HG02588 (cell line): ENCODE results near the gene HOXB13.

Experiments used
- ATAC-seq: cut with Tn5 transposase; IDR thresholded peaks from one replicate; pipeline ENCODE4 v1.9.1; 2021; ENCODE audit warnings: mild to moderate bottlenecking, moderate library complexity; ENCODE audit not compliant: unreplicated experiment

The HOXB13 gene

DNA sequence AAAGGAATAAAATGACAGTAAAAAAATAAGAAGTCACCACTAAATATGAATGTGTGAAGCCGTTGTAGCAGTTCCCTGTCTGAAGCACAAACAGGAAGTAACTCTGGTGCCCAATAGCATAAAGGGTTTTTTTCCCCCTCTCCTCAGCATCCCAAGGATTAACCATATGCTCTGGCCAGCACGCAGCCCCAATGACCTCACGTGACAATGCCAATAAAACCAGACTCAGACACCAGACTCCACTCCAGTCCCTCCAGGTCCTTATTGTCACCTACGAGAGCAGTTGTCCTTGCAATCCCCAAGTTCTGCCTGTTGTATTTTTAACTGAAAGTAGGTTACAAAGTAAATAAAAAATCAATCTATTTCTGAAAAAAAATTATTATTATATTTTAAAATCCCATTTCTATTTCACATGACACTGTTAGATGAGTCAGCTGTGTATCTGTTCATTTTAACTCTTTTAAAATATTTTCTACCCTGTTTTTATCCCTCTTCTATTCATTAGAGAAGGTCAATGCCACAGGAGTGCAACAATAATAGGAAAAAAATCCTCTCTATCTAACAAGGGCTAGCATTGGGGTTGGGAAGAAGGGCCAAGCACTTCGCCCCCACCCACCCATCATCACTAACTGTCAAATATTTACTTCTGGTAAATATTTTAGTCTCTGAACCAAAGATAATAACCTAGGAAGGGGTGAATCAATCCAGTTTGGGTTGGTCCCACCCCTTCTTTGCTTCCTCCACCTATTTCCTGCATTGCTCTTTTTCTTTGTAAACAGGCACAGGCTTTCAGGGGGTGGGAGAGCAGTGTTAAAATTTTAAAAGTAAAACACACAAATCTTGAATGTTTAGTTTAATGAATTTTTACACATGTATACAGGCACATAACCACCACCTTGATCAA is 12.8 kb downstream of the HOXB13 start:
- no peak for ATAC-seq

DNA sequence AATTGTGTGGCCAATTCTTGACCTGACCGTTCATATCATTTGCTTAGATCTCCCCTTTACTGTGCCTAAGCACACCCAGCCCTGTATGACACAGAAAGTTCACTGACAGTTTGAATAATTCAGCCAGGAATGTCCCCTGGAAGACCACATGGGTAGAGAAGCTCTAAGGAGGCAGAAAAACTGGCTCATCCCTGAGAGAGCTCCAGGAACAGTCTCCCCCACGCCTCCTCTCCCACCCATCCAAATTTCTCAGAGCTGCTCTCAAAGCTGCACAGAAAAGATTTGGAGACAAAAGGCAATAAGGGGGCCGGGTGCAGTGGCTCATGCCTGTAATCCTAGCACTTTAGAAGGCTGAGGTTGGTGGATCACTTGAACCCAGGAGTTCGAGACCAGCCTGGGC is 17.4 kb downstream of the HOXB13 start:
- ATAC-seq = no peak

DNA sequence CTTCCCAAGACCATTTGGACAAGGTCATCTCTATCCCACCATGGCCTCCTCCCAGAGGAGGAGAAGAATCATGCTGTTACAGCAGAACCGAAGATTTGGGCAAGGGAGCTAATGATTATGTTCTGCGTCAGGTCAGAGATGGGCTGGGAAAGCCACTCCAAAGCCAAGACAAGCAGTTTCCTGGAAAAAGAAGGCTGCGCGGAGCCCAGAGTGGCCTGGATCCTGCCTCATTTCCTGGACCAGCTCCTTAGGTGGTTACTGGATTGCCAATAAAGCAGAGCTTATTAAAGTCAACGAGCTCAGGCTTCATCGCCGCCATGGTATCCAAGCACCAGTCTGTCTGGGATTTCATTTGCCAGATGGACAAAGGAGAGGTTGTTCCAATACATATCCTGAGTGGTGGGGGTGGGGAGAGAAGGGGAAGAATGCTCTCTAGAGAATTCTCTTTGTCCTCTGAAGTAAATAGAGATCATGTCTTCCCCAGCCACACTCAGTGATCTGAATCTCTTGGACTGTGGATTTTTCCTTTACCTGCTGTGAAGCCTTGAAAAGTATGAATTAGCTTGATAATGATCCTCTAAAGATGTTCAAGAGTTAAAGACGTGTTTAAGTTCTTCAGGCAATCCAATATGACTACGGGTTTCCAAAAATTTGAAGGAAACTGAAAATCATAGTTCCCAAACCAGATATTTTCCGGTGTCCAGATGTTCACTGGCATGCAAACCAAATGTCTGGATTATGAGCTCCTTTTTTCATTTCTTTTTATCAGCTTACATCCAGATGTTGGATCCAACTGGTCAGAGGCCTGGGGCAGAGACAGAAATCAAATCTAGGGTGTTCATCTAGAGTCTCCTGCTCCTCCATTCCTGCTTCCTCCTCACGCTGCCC is 23.9 kb downstream of the HOXB13 start:
- ATAC-seq = no peak

DNA sequence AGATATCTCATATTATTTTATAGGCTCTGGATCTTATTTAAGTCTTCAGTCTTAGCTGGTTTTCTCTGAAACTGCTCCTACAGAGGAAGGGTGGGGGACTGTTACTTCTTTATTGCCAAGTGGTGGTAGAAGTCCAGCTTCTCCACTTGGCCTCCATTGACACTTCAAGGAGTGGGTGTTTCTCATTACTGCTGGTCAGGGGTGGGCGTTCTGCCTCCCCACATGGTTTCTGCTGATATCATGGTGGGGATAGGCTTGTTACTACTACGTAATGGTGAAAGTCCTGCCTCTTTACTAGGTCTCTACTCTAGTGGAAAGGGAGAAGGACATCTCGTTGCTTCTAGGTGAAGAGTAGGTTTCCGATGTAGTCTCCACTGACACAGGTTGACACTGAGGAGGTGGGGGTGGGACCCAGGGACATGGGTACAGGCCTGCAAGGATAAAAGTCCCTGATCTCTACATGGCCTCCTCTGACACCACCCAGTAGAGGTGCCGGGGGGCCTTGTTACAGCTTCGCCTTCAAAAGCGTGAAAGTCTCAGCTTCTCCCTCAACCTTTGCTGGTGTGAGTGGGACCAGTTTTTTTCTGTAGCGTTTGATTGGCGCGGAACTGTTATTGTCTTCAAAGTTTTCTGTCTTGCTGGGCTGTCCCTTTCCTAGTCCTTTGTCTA is 26.6 kb downstream of the HOXB13 start:
- ATAC-seq = no peak

DNA sequence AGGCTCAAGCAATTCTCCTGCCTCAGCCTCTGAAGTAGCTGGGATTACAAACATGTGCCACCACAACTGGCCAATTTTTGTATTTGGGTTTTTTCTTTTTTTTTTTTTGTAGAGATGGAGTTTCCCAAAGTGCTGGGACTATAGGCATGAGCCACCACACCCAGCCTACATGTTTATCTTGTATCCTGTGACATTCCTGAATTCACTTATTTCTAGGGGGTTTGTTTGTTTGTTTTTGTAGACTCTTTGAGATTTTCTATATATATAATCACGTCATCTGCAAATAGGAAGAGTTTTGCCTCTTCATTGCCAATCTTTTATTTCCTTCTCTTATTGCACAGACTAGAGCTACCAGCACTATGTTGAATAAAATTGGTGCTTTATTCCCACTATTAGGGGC is 35.4 kb downstream of the HOXB13 start:
- no peak for ATAC-seq

DNA sequence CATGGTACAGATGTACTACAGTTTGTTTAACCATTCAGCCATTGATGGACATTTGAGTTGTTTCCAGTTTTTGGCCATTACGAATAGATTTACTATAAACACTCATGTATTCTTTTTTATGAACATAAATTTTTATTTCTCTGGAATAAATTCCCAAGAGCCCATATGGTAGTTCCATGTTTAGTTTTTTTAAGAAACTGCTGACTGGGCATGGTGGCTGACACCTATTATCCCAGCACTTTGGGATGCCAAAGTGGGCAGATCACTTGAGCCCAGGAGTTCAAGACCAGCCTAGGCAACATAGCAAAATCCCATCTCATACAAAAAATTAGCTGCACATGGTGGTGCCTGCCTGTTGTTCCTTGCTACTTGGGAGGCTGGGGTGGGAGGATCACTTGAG is 36.5 kb downstream of the HOXB13 start:
- no peak for ATAC-seq

DNA sequence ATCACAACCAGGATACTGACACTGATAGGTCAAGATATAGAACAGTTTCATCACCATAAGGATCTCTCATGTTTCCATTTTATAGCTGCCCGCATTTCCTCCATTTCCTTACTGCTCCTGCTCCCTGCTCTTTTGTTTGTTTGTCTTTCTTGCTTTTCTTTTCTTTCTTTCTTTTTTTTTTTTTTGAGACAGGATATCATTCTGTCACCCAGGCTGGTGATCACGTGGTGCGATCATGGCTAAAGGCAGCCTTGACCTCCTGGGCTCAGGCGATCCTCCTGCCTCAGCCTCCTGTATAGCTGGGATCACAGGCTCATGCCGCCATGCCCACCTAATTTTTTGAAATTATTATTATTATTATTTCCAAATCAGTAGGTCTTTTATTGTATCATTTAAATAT is 37.9 kb downstream of the HOXB13 start:
- no peak for ATAC-seq

DNA sequence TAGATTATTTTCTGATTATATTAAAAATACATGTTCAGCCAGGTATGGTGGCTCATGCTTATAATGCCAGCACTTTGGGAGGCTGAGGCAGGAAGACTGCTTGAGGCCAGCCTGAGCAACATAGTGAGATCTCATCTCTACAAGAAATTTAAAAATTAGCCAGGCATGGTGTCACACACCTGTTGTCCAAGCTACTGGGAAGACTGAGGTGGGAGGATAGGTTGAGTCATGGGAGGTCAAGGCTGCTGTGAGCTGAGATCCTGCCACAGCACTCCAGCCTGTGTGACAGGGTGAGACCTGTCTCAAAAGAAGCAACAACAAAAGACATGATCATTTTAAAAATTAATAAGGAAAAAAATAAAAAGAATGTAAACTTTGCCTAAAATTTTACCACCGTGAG is 46.9 kb downstream of the HOXB13 start:
- ATAC-seq = no peak

DNA sequence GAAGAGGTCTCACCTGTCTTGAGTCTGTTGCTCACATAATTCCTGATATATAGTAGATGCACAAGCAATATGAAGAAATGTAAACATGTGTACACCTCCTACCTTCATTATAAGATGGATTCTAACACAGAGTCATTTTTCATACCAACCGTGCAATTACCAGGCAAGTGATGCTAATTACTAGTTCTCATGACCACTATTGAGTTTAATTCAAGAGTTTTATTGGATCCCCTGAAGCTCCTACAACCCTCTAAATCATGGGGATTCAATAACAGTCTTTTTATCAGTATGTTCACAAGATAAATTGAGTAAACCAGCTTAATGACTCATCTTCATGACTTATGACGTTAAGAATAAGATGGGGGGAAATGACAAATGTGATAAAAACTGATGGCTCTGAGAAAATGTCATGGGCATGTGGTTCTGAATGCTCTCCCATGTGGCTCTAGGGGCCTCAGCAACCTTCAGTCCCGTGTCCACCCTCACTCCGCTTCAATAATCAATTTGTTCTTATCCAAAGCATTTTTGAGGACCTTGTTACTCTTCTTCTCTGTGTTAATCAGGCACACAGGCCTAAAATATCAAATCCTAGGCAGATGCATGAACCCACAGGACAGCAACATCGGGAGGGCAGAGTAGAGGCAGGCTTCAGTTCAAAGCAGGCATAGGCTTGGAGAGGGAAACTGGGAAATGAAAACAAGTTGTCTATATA is 49.0 kb downstream of the HOXB13 start:
- ATAC-seq = no peak

DNA sequence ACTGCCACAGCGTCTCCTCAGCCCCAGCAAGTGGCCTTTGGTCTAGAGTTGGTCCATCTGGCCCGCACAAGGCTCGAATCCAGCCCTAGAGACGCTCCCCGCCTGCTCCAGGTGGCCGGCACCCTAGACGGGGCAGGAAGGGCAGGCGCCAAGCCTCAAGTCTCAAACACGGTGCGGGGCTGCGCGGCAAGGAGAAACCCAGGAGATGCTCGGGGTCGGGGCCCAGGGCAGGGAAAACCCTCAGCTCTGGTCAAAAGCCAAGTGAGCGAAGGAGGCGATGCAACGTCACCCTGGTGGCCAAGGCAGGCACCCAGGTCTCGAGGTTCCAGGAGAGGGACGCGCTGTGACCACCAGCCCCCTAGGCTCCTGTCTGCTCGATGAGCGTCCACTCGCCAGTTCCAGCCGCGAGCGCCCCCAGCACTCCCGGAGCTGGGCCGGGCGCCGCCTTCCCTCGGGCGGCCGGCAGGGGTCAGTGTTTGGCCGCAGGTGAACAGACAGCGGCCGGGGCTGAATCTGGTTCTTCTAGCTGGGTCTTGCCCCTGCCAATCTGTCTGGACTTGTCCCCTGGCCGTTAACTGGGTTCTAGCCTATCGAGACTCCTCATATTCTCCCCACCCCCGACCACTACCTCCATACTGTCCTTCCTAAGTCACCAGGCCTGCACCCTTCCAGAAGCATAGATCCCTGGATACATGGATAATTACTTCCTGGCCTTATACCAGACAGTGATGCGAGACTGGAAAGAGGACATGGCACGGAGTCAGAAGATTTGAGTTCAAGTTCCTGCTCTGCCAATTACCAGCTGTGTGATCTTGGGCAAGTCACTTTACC is 50.2 kb downstream of the HOXB13 start:
- ATAC-seq = peak; percentile 59

DNA sequence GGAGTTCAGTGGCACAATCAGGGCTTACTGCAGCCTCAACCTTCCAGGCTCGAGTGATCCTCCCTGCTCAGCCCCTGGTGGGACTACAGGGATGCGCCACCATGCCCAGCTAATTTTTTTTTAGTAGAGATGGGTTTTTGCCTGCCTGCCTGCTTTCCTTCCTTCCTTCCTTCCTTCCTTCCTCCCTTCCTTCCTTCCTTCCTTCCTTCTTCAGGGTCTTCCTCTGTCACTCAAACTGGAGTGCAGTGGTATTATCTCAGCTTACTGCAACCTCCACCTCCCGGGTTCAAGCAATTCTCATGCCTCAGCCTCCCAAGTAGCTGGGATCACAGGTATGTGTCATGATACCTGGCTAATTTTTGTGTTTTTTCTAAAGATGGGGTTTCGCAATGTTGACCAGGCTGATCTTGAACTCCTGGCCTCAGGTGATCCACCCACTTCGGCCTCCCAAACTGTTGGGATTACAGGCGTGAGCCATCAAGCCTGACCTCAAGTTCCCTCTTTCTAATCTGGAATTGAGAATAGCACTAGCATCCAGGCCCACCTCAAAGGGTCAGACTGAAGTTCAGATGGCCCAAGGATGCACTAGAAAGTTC is 51.5 kb downstream of the HOXB13 start:
- ATAC-seq = no peak
